Activated T-cell treated with anti-CD3 and anti-CD28 coated beads for 24 hours (primary cell): ENCODE results near the gene EHBP1L1.

ENCODE experiments used
- DNase-seq: peaks from one replicate; pipeline ENCODE4 v3.0.0-alpha.2; 2020; ENCODE audit warnings: low read depth

Gene EHBP1L1

GRCh38 chr11:65577756-65578109 is 1.9 kb downstream of the EHBP1L1 start:
- no peak for DNase-seq

DNA sequence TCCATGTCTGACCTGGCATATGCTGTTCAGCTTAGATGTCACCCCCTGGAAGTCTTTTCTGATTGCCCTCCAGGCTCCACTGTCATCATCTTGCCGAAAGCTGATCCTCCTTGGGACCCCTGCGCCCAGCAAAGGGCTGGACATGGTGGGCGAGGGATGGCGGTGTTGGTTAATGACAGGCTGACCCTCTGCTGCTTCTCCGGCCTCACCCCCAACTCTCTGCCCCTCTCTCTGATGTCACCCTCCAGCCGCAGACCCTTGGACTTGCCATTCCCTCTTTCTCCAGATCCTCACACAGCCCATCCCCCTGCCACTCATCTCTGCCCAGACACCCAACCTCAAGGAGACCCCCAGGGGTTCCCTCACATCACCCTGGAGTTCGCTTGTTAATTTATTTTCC is 2.3 kb downstream of the EHBP1L1 start:
- DNase-seq, result no peak

- no peak for DNase-seq
These were observed 2.8 kb downstream of the EHBP1L1 start for GRCh38 chr11:65578667-65579066.

DNA sequence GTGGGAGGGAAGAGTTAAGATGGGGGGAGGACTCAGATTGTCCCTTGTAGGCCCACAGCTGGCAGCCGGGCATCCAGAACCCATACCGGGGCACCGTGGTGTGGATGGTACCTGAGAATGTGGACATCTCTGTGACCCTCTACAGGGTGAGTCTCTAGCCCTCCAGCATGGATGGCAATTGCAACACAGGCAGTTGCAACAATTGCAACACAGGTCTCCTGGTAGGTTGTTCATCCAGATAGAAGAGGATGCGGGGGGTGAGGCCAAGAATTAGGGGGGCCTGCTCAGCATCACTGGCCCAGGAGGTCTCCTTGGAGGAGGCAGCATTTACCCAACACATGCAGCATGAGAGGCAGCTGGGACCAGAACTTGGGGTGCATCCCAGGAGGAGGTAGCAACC is 3.4 kb downstream of the EHBP1L1 start:
- DNase-seq, result no peak

GRCh38 chr11:65580031-65580692 is 4.3 kb downstream of the EHBP1L1 start:
- DNase-seq, result no peak

- no peak for DNase-seq
These were observed 4.9 kb downstream of the EHBP1L1 start for GRCh38 chr11:65580756-65581155.

DNA sequence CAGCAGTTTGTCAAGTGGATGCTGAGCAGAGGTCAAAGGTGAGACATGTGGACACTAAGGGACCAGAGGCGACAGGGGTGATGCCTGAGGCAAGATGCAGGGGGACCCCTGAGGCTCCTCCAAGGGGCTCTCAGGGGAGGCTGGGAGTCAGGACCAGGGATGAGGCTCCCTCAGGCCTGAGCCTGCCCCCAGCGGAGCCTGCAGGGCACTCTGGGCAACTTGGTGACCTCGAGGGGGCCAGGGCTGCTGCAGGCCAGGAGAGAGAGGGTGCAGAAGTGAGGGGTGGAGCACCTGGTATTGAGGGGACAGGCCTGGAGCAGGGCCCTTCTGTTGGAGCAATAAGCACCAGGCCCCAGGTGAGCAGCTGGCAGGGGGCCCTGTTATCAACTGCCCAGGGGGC is 6.1 kb downstream of the EHBP1L1 start:
- DNase-seq, result no peak

GRCh38 chr11:65583589-65583988 is 7.7 kb downstream of the EHBP1L1 start:
- no peak for DNase-seq

DNA sequence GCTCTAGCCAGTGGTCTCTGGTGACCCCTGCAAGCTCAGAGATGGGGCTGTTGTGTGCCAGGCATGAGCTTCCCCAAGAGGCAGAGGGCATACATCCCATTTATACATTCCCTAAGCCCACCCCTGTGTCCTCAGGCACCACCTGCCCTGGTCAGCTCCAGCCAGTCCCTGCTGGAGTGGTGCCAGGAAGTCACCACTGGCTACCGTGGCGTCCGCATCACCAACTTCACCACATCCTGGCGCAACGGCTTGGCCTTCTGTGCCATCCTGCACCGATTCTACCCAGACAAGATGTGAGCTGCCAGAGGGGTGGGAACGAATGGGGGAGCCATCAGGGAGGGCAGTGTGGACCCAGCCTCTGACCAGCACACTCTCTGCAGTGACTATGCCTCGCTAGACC is 8.3 kb downstream of the EHBP1L1 start:
- no peak for DNase-seq

- DNase-seq, result no peak
These were observed 8.9 kb downstream of the EHBP1L1 start for GRCh38 chr11:65584723-65585171.

DNA sequence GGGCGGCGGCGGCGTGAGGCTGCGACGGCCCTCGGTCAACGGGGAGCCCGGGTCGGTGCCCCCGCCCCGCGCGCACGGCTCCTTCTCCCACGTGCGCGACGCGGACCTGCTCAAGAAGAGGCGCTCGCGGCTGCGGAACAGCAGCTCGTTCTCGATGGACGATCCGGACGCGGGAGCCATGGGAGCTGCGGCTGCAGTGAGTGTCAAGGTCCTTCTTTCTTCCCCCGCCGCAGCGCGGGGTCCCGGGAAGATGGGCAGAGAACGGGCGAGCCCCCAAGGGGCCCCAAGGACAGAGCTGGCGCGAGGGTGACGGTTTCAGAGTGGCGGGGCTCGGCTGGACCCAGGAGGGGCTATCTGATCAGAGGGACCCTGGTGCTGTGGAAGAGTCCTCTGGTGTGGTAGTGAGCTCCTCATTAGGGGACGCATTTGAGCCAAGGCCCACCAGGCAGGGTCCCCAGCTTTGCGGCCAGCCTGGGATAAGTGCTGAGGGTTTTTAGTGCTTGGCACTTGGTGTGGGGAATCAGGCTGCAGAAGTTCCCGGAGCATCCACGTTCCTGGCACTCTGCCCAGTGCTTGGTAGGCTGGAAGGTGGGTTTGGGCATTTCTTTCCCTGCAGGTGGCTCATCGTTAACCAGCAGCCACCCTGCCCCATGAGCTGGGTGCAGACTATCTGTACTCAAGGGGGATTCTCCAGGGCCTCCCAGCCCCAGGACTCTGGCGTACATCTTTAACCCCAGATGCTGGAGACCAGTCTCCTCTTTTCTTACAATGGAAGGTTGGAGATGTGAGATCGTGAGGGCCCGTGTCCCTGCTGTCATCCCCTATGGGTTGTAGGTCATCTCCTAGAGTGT is 9.8 kb downstream of the EHBP1L1 start:
- no peak for DNase-seq

- no peak for DNase-seq
These were observed 10.4 kb downstream of the EHBP1L1 start for GRCh38 chr11:65586247-65586630.

DNA sequence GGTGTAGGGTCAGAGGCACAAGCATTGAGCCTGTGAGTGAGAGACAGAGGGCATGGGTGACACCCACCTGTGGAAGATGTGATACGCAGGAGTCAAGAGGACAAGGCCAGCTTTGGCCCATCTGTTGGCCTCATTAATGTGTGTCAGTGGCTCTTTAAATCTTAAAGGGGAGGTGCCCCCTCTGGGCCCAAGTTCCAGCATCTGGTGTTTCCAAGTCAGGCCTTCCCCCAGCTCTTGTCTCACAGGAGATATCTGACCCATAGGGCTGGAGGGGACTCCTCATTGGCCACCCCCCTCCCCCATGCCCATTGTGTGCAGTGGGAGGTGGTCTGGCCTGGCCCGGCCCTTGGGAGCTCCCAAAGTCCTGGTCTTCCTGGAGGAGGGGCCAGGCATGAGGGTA is 10.8 kb downstream of the EHBP1L1 start:
- no peak for DNase-seq

DNA sequence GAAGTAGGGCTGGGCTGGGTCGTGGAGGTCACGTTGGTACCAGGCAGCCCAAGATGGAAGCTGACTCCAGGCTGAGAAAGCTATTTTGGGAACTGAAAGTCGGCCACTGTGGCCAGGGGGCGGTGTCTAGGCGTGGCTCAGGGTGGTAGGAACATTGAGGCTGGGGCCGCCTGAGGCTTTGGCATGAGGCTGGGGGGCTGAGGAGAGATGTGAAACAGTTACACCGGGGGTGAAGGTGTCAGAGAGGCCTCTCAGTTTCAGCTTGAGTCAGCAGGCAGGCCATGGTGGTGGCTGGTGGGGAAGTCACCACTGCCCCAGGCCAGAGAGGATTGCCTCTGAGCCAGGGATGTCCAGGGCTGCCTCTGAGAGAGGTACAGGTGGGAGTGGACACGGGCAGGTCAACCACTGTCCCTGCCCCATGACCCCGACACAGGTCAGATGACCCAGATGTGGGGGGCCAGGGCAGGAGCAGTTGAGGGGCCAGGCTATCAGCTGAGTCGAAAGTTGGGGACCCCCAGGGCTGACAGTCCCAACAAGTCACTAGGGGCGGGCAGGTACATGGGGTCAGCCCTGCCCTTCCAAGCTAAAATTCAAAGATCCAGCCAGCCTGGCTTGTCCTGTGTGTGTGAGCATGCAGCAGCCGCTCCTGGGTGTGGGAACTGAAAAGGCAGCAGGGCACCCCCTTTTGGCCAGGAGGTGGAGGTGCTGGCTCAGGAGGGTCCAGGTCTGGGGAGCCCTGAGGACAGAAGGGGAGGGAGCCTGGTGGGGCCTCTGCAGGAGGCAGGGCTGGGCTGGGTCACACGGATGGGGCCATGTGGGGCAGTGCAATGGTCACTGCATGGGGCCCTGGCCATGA is 12.6 kb downstream of the EHBP1L1 start:
- DNase-seq, result peak; percentile 63

GRCh38 chr11:65589444-65590239 is 13.8 kb downstream of the EHBP1L1 start:
- no peak for DNase-seq

DNA sequence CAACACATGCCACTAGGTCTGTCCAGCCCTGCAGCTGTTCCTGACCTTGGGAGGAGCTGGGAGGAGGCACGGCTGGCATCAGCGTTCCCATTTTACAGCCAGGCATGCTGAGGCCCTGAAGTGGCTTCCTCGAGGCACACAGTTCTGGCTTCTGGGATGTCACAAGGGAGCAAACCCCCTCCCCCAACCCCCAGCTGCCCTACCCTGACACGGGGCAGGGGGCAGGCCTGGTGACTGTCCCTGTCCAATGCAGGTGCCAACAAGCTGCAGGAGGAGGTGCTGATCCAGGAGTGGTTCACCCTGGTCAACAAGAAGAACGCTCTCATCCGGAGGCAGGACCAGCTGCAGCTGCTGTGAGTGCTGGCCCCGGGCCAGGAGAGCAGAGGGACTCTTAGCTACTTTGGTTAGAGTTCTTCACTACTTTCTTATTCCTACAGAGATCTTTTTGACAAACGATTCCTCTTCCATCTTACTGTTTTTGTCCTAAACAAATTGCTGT is 14.4 kb downstream of the EHBP1L1 start:
- no peak for DNase-seq

- no peak for DNase-seq
These were observed 16.3 kb downstream of the EHBP1L1 start for GRCh38 chr11:65591939-65592857.

DNA sequence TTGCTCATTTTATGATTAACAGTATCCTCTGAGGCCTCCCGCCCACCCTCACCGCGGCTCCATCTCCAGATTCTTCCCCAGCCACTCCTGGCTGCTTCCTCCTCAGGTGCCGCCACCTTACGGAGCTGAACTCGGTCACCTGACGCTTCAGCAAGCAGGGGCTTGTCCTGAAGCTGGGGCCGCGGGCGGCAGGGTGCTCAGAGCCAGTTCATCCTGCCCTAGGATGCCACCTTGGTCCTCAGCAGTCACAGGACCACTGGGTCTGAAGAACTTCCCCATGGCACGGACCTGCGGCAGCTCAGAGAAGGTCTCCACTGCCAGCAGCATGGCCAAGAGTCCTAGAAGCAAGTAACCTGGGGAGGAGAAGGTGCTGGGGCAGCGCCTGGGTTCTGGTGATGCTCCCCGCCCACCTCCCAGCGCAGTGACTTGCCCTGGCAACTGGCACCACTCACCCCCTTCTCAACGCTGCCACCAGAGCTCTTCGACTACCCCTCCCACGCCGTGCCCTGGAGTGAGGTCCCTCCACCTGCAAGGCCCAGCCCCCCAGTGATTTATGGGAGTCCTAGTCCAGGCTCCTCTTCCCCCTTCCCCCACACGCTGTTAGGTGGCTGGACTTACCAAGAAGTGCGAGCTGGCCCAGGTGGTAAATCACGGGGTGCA is 17.1 kb downstream of the EHBP1L1 start:
- DNase-seq, result no peak

DNA sequence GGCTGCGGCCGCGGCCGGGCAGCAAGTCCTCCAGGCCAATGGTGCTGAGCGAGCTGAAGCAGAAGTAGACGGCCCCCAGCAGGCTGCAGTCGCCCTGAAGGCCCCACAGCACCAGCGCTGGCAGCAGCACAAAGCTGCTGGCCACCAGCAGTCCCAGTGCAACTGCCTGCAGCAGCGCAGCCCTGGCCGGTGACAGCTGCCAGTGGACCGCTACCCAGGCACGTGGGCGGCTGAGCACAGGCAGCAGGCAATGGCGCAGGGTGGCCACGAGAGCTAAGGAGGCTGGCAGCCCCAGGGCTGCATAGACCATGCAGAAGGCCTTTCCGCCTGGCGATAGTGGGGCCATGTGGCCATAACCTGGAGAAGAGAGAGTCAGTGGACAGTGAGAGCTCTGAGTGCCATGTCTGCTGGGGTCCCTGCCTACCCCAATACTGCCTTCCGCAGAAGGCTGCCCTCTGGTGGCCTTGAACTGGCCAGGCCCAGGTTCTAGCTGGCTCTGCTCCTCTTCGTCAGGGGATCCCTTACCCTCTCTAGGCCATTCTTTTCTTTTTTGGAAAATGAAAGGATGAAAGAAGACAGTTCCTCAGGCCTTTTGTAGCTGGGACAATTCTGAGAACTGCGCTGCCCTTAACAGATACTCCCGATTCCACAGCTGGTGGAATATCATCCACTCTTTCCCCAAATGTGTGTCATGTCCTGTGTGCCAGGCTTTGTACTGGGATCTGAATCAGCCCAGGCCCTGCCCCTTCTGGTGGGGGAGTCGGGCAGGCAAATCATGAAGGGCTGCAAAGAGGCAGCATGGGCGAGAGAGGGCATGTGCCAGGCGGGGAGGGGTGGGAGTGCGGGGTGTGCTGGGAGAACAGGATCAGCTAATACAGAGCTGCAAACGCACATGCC is 17.9 kb downstream of the EHBP1L1 start:
- no peak for DNase-seq
